ENCODE data around the gene SMC2.

Gene SMC2

GRCh38 chr9:104093647-104094533, at the start of gene SMC2:
Gene SMC2, plus strand, starts transcription at chr9:104094309. Its CDS starts 1,076 bp downstream, at chr9:104095385.
- DNase-seq (ENCODE audit: low read depth) = peak; percentile 90

GRCh38 chr9:104068546-104068945, 25.6 kb upstream of the SMC2 start:
- peak; percentile 66 for DNase-seq (ENCODE audit: low read depth)

- no peak for DNase-seq (ENCODE audit: low read depth)
Measured at GRCh38 chr9:104069288-104069687, 24.8 kb upstream of the SMC2 start.

- DNase-seq (ENCODE audit: low read depth) = no peak
Measured at GRCh38 chr9:104071589-104071988, 22.5 kb upstream of the SMC2 start.

- DNase-seq (ENCODE audit: low read depth) = no peak
Measured at GRCh38 chr9:104073098-104073769, 20.9 kb upstream of the SMC2 start.

- DNase-seq (ENCODE audit: low read depth) = no peak
Measured at GRCh38 chr9:104073770-104074133, 20.4 kb upstream of the SMC2 start.

- peak; percentile 94 for DNase-seq (ENCODE audit: low read depth)
Measured at GRCh38 chr9:104074876-104075275, 19.2 kb upstream of the SMC2 start.

- DNase-seq (ENCODE audit: low read depth) = peak; percentile 94
Measured at GRCh38 chr9:104075801-104076753, 18.0 kb upstream of the SMC2 start.

- no peak for DNase-seq (ENCODE audit: low read depth)
Measured at GRCh38 chr9:104078596-104078995, 15.5 kb upstream of the SMC2 start.

GRCh38 chr9:104080983-104081382, 13.1 kb upstream of the SMC2 start:
- no peak for DNase-seq (ENCODE audit: low read depth)

- no peak for DNase-seq (ENCODE audit: low read depth)
Measured at GRCh38 chr9:104082168-104082567, 11.9 kb upstream of the SMC2 start.

- DNase-seq (ENCODE audit: low read depth) = no peak
Measured at GRCh38 chr9:104085525-104085924, 8.6 kb upstream of the SMC2 start.

- no peak for DNase-seq (ENCODE audit: low read depth)
Measured at GRCh38 chr9:104087894-104088293, 6.2 kb upstream of the SMC2 start.

GRCh38 chr9:104088416-104088815, 5.7 kb upstream of the SMC2 start:
- no peak for DNase-seq (ENCODE audit: low read depth)

GRCh38 chr9:104090578-104090977, 3.5 kb upstream of the SMC2 start:
- DNase-seq (ENCODE audit: low read depth) = no peak

GRCh38 chr9:104091116-104091515, 3.0 kb upstream of the SMC2 start:
- no peak for DNase-seq (ENCODE audit: low read depth)

- DNase-seq (ENCODE audit: low read depth) = peak; percentile 64
Measured at GRCh38 chr9:104091708-104092107, 2.4 kb upstream of the SMC2 start.

- no peak for DNase-seq (ENCODE audit: low read depth)
Measured at GRCh38 chr9:104092192-104092591, 1.9 kb upstream of the SMC2 start.

- peak; percentile 40 for DNase-seq (ENCODE audit: low read depth)
Measured at GRCh38 chr9:104092875-104093600, 1.1 kb upstream of the SMC2 start.

GRCh38 chr9:104094534-104095015, 466 bp downstream of the SMC2 start:
- no peak for DNase-seq (ENCODE audit: low read depth)

GRCh38 chr9:104099630-104100029, 5.5 kb downstream of the SMC2 start:
- DNase-seq (ENCODE audit: low read depth) = no peak

All from iris pigment epithelial cell (primary cell).